Fibroblast of gingiva (primary cell): ENCODE measurements around the gene CLEC2L.

Experiments used
- DNase-seq: peaks from one replicate; pipeline ENCODE4 v3.0.0-alpha.2; 2011; ENCODE audit warnings: low read depth

The CLEC2L gene

GRCh38 chr7:139523199-139523941 is at the start of gene CLEC2L:
Gene CLEC2L (plus strand): TSS chr7:139523685. CDS start chr7:139523928, 243 bp downstream.
- no peak for DNase-seq

GRCh38 chr7:139476139-139476538 is 47.3 kb upstream of the CLEC2L start:
- no peak for DNase-seq

- DNase-seq = no peak
Observed at GRCh38 chr7:139476891-139477290, 46.6 kb upstream of the CLEC2L start.

- DNase-seq = no peak
Observed at GRCh38 chr7:139479620-139480019, 43.9 kb upstream of the CLEC2L start.

- DNase-seq = no peak
Observed at GRCh38 chr7:139481364-139481763, 42.1 kb upstream of the CLEC2L start.

- DNase-seq = no peak
Observed at GRCh38 chr7:139482122-139482521, 41.4 kb upstream of the CLEC2L start.

- DNase-seq = no peak
Observed at GRCh38 chr7:139482662-139483466, 40.6 kb upstream of the CLEC2L start.

- DNase-seq = no peak
Observed at GRCh38 chr7:139487366-139488080, 36.0 kb upstream of the CLEC2L start.

GRCh38 chr7:139488810-139489209 is 34.7 kb upstream of the CLEC2L start:
- DNase-seq = no peak

GRCh38 chr7:139490130-139490529 is 33.4 kb upstream of the CLEC2L start:
- DNase-seq = no peak

GRCh38 chr7:139492293-139492692 is 31.2 kb upstream of the CLEC2L start:
- DNase-seq = no peak

- no peak for DNase-seq
Observed at GRCh38 chr7:139494835-139495579, 28.5 kb upstream of the CLEC2L start.

- DNase-seq = no peak
Observed at GRCh38 chr7:139495580-139496125, 27.8 kb upstream of the CLEC2L start.

- no peak for DNase-seq
Observed at GRCh38 chr7:139496528-139496927, 27.0 kb upstream of the CLEC2L start.

- no peak for DNase-seq
Observed at GRCh38 chr7:139500770-139501138, 22.7 kb upstream of the CLEC2L start.

- DNase-seq = no peak
Observed at GRCh38 chr7:139502226-139502625, 21.3 kb upstream of the CLEC2L start.

- no peak for DNase-seq
Observed at GRCh38 chr7:139505563-139505962, 17.9 kb upstream of the CLEC2L start.

- no peak for DNase-seq
Observed at GRCh38 chr7:139509535-139509934, 13.9 kb upstream of the CLEC2L start.

GRCh38 chr7:139511315-139511714 is 12.2 kb upstream of the CLEC2L start:
- DNase-seq = no peak

- no peak for DNase-seq
Observed at GRCh38 chr7:139515266-139515665, 8.2 kb upstream of the CLEC2L start.

GRCh38 chr7:139521439-139521838 is 2.0 kb upstream of the CLEC2L start:
- no peak for DNase-seq

GRCh38 chr7:139522830-139523198 is 671 bp upstream of the CLEC2L start:
- no peak for DNase-seq
